K562 (cell line): Measurements from ENCODE around the gene TAAR5. TPM values are rescaled to one million over a fixed set of nuclear protein-coding genes. Genes with fewer than 3 reads are reported as not detected.

Experiments
- ATAC-seq: fragments of 200-7000 bp; cut with Tn5 transposase; 3 replicates; pipeline ENCODE4 v1.9.1; 2020; ENCODE audit warnings: moderate library complexity
- BruUV-seq: library from RNA; stranded (reverse); fragments of 400-500 nt; replicated peaks from 2 replicates; lab custom pipeline; 2021; lab: Mats Ljungman, UMichigan
- CTCF ChIA-PET: fragments of 300-600 bp; formaldehyde crosslinking; extraction: SDS; loops from one replicate; lab custom pipeline; 2021; ENCODE audit warnings: low intra/inter-chr PET ratio; lab: Yijun Ruan, JAX
- POLR2A ChIA-PET: fragments of 300-600, 350-650 bp; sonication (Branson Sonifier 250); formaldehyde crosslinking; extraction: SDS; loops from one replicate; lab custom pipeline; 2021; ENCODE audit warnings: antibody characterized with exemption, inconsistent platforms; lab: Yijun Ruan, JAX
- DNase-seq, 4 experiments: peaks; one replicate each; pipeline versions ENCODE4 v3.0.0 to v3.0.0-alpha.2; 2011 to 2018; ENCODE audit warnings: low spot score in 3 of 4, mixed read lengths in 3 of 4; ENCODE audit errors: extremely low read depth in 1 of 4
- FAIRE-seq: peaks from 2 replicates; lab custom pipeline; 2011; peaks lifted over from hg19 to GRCh38; lab: Jason Lieb, UNC
- H2AFZ ChIP-seq: 2 replicates; pipeline ENCODE4 v1.6.0; 2011; ENCODE audit warnings: low read depth, low read length, control low read depth, inconsistent platforms
- H3K27ac ChIP-seq: fragments of 200-600 bp; 3 replicates; pipeline ENCODE4 v1.8.0; 2011; ENCODE audit warnings: low read depth, mild to moderate bottlenecking, control low read depth, inconsistent platforms, low read length, moderate library complexity, mixed read lengths; ENCODE audit errors: extremely low read depth
- H3K27me3 ChIP-seq, 2 experiments: fragments of 300-600 bp in 1 of 2; 2 replicates in 1 of 2; 3 replicates in 1 of 2; pipeline versions ENCODE4 v1.6.0 to v1.8.0; 2011; ENCODE audit warnings: inconsistent platforms in 2 of 2, low read length in 2 of 2, mild to moderate bottlenecking in 1 of 2, mixed read lengths in 1 of 2, moderate library complexity in 1 of 2; ENCODE audit not compliant: control insufficient read depth in 2 of 2, insufficient read depth in 2 of 2
- H3K36me3 ChIP-seq: fragments of 300-600 bp; 3 replicates; pipeline ENCODE4 v1.8.0; 2011; ENCODE audit warnings: mild to moderate bottlenecking, low read length, inconsistent platforms; ENCODE audit not compliant: control insufficient read depth, insufficient read depth
- H3K4me1 ChIP-seq, 2 experiments: fragments of 200-600 bp in 1 of 2; replicated peaks in 1 of 2; 2 replicates in 1 of 2; 3 replicates in 1 of 2; pipeline versions ENCODE4 v1.5.1 to v1.8.0; 2011; ENCODE audit warnings: inconsistent platforms in 2 of 2, low read length in 2 of 2, mild to moderate bottlenecking in 1 of 2, mixed read lengths in 1 of 2, moderate library complexity in 1 of 2; ENCODE audit not compliant: control insufficient read depth in 2 of 2, insufficient read depth in 2 of 2
- H3K4me2 ChIP-seq: 2 replicates; pipeline ENCODE4 v1.6.1; 2011; ENCODE audit warnings: low read length, control low read depth, inconsistent platforms, mixed read lengths; ENCODE audit not compliant: insufficient read depth
- H3K4me3 ChIP-seq: fragments of 200-600 bp; sonication (generic), shearing (Covaris generic); 2 replicates; pipeline ENCODE4 v1.5.1; 2016; ENCODE audit warnings: control low read depth, inconsistent platforms
- H3K79me2 ChIP-seq: fragments of 200-600 bp; 3 replicates; pipeline ENCODE4 v1.8.0; 2011; ENCODE audit warnings: low read length, inconsistent platforms; ENCODE audit not compliant: control insufficient read depth, insufficient read depth
- H3K9ac ChIP-seq, 2 experiments: 2 replicates each; pipeline versions ENCODE4 v1.6.0 to v1.6.1; 2011; ENCODE audit warnings: low read depth in 2 of 2, low read length in 2 of 2, control low read depth in 1 of 2, inconsistent platforms in 1 of 2, mild to moderate bottlenecking in 1 of 2, mixed read lengths in 1 of 2; ENCODE audit not compliant: insufficient read depth in 1 of 2
- H3K9me1 ChIP-seq: one replicate; pipeline ENCODE4 v1.6.0; 2011; ENCODE audit warnings: inconsistent platforms, mild to moderate bottlenecking, low read length, moderate library complexity; ENCODE audit not compliant: control insufficient read depth, insufficient read depth
- H3K9me3 ChIP-seq: replicated peaks from 2 replicates; pipeline ENCODE4 v1.5.1; 2011; ENCODE audit warnings: low read depth, low read length, inconsistent platforms; ENCODE audit not compliant: control insufficient read depth, insufficient read depth
- H4K20me1 ChIP-seq: replicated peaks from 2 replicates; pipeline ENCODE4 v1.6.1; 2011; ENCODE audit warnings: low read length, inconsistent platforms, mixed read lengths; ENCODE audit not compliant: control insufficient read depth, insufficient read depth
- GTF2A2 ChIP-seq: IDR thresholded peaks from 2 replicates; pipeline ENCODE4 v1.6.1; 2016; ENCODE audit warnings: mild to moderate bottlenecking, missing genetic modification characterization, missing compliant biosample characterization
- NR2F6 ChIP-seq: fragments of 450-650 bp; formaldehyde crosslinking; IDR thresholded peaks from 2 replicates; pipeline ENCODE4 v1.4.0; 2020; ENCODE audit warnings: mild to moderate bottlenecking
- SFPQ ChIP-seq: fragments of 200-400 bp; formaldehyde crosslinking; IDR thresholded peaks from 2 replicates; pipeline ENCODE4 v1.6.1; 2017; ENCODE audit warnings: mild to moderate bottlenecking, low read depth, low read length, moderate library complexity
- SREBF2 ChIP-seq: sonication (generic); formaldehyde crosslinking; IDR thresholded peaks from 2 replicates; pipeline ENCODE4 v1.4.0; 2020; ENCODE audit warnings: mild to moderate bottlenecking, missing genetic modification reagents
- ZBTB43 ChIP-seq: sonication (generic); formaldehyde crosslinking; IDR thresholded peaks from 2 replicates; pipeline ENCODE4 v1.8.0; 2023; ENCODE audit warnings: mild to moderate bottlenecking, missing genetic modification reagents
- ZFP91 ChIP-seq: sonication (generic); formaldehyde crosslinking; IDR thresholded peaks from 2 replicates; pipeline ENCODE4 v1.8.0; 2022; ENCODE audit warnings: mild to moderate bottlenecking, missing genetic modification reagents
- WGBS: fragments of 100-300 bp; shearing (Covaris generic); methylation state at CpG from one replicate; pipeline ENCODE4 v1.1.6; 2016; ENCODE audit warnings: low coverage, mixed read lengths; ENCODE audit not compliant: insufficient coverage; ENCODE audit errors: missing lambda C conversion rate; 5-methylcytosine and 5-hydroxymethylcytosine counted together
- in situ Hi-C: fragments of 300-500 bp; cut with MboI; formaldehyde crosslinking; loops from 4 replicates; pipeline ENCODE4 v1.15.0; 2018; ENCODE audit warnings: inconsistent platforms, mixed read lengths
- intact Hi-C: fragments of 100-400 bp; cut with micrococcal nuclease; formaldehyde crosslinking; loops from 2 replicates; pipeline ENCODE4 v1.14.2; 2022
- polyA plus RNA-seq, 8 experiments: library from polyadenylated mRNA; depleted of rRNA in 4 of 8; stranded (reverse) in 5 of 8; unstranded in 3 of 8; fragments of >200 nt; fragmentation: Nextera tagmentation in 2 of 8; fragmentation: Illumina TruSeq in 1 of 8; extraction: Ambion mirVana in 2 of 8; extraction: Trizol in 1 of 8; gene quantifications; 2 replicates each; pipeline versions ENCODE4 v1.2.1 to v1.2.3, GENCODE V29; 2011 to 2014; ENCODE audit warnings: inconsistent platforms in 1 of 8, missing spikeins in 1 of 8
- total RNA-seq, 7 experiments: library from RNA; depleted of rRNA in 6 of 7; stranded (reverse); fragments of >200 nt in 6 of 7; fragmentation: Illumina TruSeq in 2 of 7; extraction: Trizol in 2 of 7; gene quantifications; 2 replicates each; pipeline versions ENCODE4 v1.2.1 to v1.2.3, GENCODE V29; 2011 to 2021; ENCODE audit warnings: low replicate concordance in 1 of 7
- TF ChIP-seq, protein P1 (sequence below), 3 experiments: IDR thresholded peaks in 2 of 3; conservative IDR thresholded peaks in 1 of 3; 2 replicates each; pipeline ENCODE4 v1.5.1; 2011 to 2012; ENCODE audit warnings: low read length in 3 of 3, mild to moderate bottlenecking in 3 of 3, control low read depth in 2 of 3, improper control_type of control experiment in 1 of 3, inconsistent platforms in 1 of 3, low read depth in 1 of 3, mixed read lengths in 1 of 3, moderate library complexity in 1 of 3; ENCODE audit not compliant: insufficient read depth in 2 of 3

Gene TAAR5
- total and polyA plus RNA-seq, 9 of the 15 experiments (the other 6 are each of a cell fraction or from before 2014, with no cell fraction given): not detected

GRCh38 chr6:132616677-132617076 lies 27.1 kb upstream of the TAAR5 start:
- H3K9me3 ChIP-seq: no peaks in the 10 kb centered on the region
- H3K4me3 ChIP-seq: no peak overlapping the region
- no peaks in the 10 kb centered on the region for H3K4me1 ChIP-seq
- intact Hi-C loops (no loop called here), in situ Hi-C loops (no loop called here)
- no peaks in the 10 kb centered on the region for H3K9me1 ChIP-seq
- ATAC-seq (no peak), DNase-seq (no peak), FAIRE-seq (no peak)
- BruUV-seq: no TSS peak
- 0% methylated on average over 1 of the region's 1 CpG for WGBS
- H3K27ac ChIP-seq: no peak overlapping the region
- POLR2A ChIA-PET: no interaction called here
- no peak overlapping the region for H3K9ac ChIP-seq
- no peak overlapping the region for H3K4me2 ChIP-seq
- no peaks in the 10 kb centered on the region for H3K36me3 ChIP-seq
- CTCF ChIA-PET: no interaction called here
- no peaks in the 10 kb centered on the region for H4K20me1 ChIP-seq
- no peaks in the 10 kb centered on the region for H3K79me2 ChIP-seq
- H3K27me3 ChIP-seq: no peaks in the 10 kb centered on the region
- TF ChIP-seq, protein P1, sequence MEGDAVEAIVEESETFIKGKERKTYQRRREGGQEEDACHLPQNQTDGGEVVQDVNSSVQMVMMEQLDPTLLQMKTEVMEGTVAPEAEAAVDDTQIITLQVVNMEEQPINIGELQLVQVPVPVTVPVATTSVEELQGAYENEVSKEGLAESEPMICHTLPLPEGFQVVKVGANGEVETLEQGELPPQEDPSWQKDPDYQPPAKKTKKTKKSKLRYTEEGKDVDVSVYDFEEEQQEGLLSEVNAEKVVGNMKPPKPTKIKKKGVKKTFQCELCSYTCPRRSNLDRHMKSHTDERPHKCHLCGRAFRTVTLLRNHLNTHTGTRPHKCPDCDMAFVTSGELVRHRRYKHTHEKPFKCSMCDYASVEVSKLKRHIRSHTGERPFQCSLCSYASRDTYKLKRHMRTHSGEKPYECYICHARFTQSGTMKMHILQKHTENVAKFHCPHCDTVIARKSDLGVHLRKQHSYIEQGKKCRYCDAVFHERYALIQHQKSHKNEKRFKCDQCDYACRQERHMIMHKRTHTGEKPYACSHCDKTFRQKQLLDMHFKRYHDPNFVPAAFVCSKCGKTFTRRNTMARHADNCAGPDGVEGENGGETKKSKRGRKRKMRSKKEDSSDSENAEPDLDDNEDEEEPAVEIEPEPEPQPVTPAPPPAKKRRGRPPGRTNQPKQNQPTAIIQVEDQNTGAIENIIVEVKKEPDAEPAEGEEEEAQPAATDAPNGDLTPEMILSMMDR (IDR thresholded peaks at IDR 0.05 in 2 of 3, conservative IDR thresholded peaks at IDR 0.05 in 1 of 3; ENCODE audit: insufficient read depth in 2 of 3, low read depth in 1 of 3, low read length in 3 of 3): no peak
- TF ChIP-seq GTF2A2 (tag) (no peak), SREBF2 (CRISPR knock-in tag) (no peak)
- H2AFZ ChIP-seq: no peak overlapping the region

DNA sequence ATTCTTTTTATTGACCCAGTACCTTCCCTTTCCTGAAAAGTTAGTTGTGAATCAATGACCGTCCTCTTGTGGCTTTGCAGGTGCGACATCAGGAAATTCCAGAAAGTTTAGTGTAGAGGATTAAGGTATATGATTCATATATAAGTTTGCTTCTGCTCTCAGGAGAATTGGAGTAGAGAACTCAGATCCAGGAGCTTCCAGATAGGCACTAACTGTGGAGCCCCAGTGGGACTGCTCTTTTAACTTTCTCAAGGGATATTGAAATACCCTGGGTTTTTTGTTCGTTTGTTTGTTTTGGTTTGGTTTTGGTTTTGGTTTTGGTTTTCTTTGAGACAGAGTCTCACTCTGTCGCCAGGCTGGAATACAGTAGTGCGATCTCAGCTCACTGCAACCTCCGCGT lies 25.0 kb upstream of the TAAR5 start:
- Histone ChIP-seq H3K27ac (no peak overlapping the region), H3K4me2 (no peak overlapping the region), H3K27me3 (no peaks in the 10 kb centered on the region), H3K9me3 (no peaks in the 10 kb centered on the region), H4K20me1 (no peaks in the 10 kb centered on the region), H3K4me3 (no peak overlapping the region), H3K9me1 (no peaks in the 10 kb centered on the region), H3K4me1 (no peaks in the 10 kb centered on the region), H2AFZ (no peak overlapping the region), H3K9ac (no peak overlapping the region), H3K36me3 (no peaks in the 10 kb centered on the region), H3K79me2 (no peaks in the 10 kb centered on the region)
- WGBS: 0% methylated on average over 5 of the region's 7 CpGs
- DNase-seq (no peak), ATAC-seq (no peak), FAIRE-seq (no peak)
- CTCF ChIA-PET: no interaction called here
- in situ Hi-C loops (no loop called here), intact Hi-C loops (no loop called here)
- POLR2A ChIA-PET: no interaction called here
- no TSS peak for BruUV-seq
- TF ChIP-seq SFPQ: no peak
- no peak for TF ChIP-seq NR2F6 (CRISPR knock-in tag)
- no peak for TF ChIP-seq ZFP91
- TF ChIP-seq ZBTB43 (CRISPR knock-in tag): no peak
